SK-N-SH treated with all-trans-retinoic acid at 6 μM for 48 hours (cell line): ENCODE data around the gene TNXB.
"Not testable (repeated sequence)": the region's sequence is repeated elsewhere in the genome, so short reads cannot be mapped to it uniquely, and the experiment has no call there.

Experiments used
- BACH2 ChIP-seq: fragments of 250-450 bp; sonication (Bioruptor Pico); IDR thresholded peaks from 2 replicates; pipeline ENCODE4 v1.9.0; 2021; ENCODE audit warnings: mild to moderate bottlenecking, borderline replicate concordance
- ISL1 ChIP-seq: fragments of 250-450 bp; sonication (Bioruptor Pico); IDR thresholded peaks from 2 replicates; pipeline ENCODE4 v2.1.2; 2022; ENCODE audit warnings: mild to moderate bottlenecking, moderate library complexity
- PATZ1 ChIP-seq: fragments of 250-450 bp; sonication (Bioruptor Pico); IDR thresholded peaks from 2 replicates; pipeline ENCODE4 v1.8.0; 2020; ENCODE audit warnings: mild to moderate bottlenecking, moderate library complexity, borderline replicate concordance
- PPARA ChIP-seq: fragments of 250-450 bp; sonication (Bioruptor Pico); IDR thresholded peaks from 2 replicates; pipeline ENCODE4 v1.5.0; 2020; ENCODE audit warnings: mild to moderate bottlenecking, borderline replicate concordance
- TOX ChIP-seq: fragments of 250-450 bp; sonication (Bioruptor Pico); IDR thresholded peaks from 2 replicates; pipeline ENCODE4 v1.8.0; 2021; ENCODE audit warnings: mild to moderate bottlenecking, moderate library complexity, borderline replicate concordance
- ZFP3 ChIP-seq: fragments of 250-450 bp; sonication (Bioruptor Pico); IDR thresholded peaks from 2 replicates; pipeline ENCODE4 v1.5.0; 2020; ENCODE audit warnings: mild to moderate bottlenecking, moderate library complexity
- ZNF565 ChIP-seq: fragments of 450-650 bp; formaldehyde crosslinking; conservative IDR thresholded peaks from 2 replicates; pipeline ENCODE4 v1.5.0; 2020; ENCODE audit warnings: low read depth, mild to moderate bottlenecking, moderate library complexity

GRCh38 chr6:31994421-31994820 lies 114.7 kb downstream of the TNXB start:
- TF ChIP-seq BACH2 (CRISPR knock-in tag); PPARA (CRISPR knock-in tag); ZNF565 (CRISPR knock-in tag); ISL1; TOX (CRISPR knock-in tag); ZFP3; PATZ1: not testable (repeated sequence)
